GM18499 (cell line): ENCODE measurements around the gene HIVEP2.

ENCODE experiments used
- ATAC-seq: cut with Tn5 transposase; IDR thresholded peaks from one replicate; pipeline ENCODE4 v1.9.1; 2021; ENCODE audit warnings: moderate number of reproducible peaks; ENCODE audit not compliant: insufficient read depth, unreplicated experiment

HIVEP2 gene

GRCh38 chr6:142756215-142756630, 188.8 kb downstream of the HIVEP2 start:
- no peak for ATAC-seq

- ATAC-seq: no peak
Observed at GRCh38 chr6:142753196-142753595, 191.8 kb downstream of the HIVEP2 start.

GRCh38 chr6:142752348-142752747, 192.6 kb downstream of the HIVEP2 start:
- no peak for ATAC-seq

GRCh38 chr6:142751452-142751851, 193.5 kb downstream of the HIVEP2 start:
- no peak for ATAC-seq

- ATAC-seq: no peak
Observed at GRCh38 chr6:142750998-142751397, 194.0 kb downstream of the HIVEP2 start.

- no peak for ATAC-seq
Observed at GRCh38 chr6:142749556-142749955, 195.4 kb downstream of the HIVEP2 start.

GRCh38 chr6:142746524-142746923, 198.5 kb downstream of the HIVEP2 start:
- no peak for ATAC-seq

- ATAC-seq: no peak
Observed at GRCh38 chr6:142744836-142745235, 200.1 kb downstream of the HIVEP2 start.

GRCh38 chr6:142740449-142740848, 204.5 kb downstream of the HIVEP2 start:
- no peak for ATAC-seq

GRCh38 chr6:142738731-142739130, 206.2 kb downstream of the HIVEP2 start:
- ATAC-seq: no peak

- ATAC-seq: no peak
Observed at GRCh38 chr6:142738035-142738396, 207.0 kb downstream of the HIVEP2 start.

GRCh38 chr6:142737368-142738034, 207.5 kb downstream of the HIVEP2 start:
- no peak for ATAC-seq

- ATAC-seq: no peak
Observed at GRCh38 chr6:142735204-142735603, 209.8 kb downstream of the HIVEP2 start.

GRCh38 chr6:142732790-142733189, 212.2 kb downstream of the HIVEP2 start:
- ATAC-seq: no peak

GRCh38 chr6:142731611-142732010, 213.4 kb downstream of the HIVEP2 start:
- no peak for ATAC-seq

GRCh38 chr6:142729618-142730017, 215.4 kb downstream of the HIVEP2 start:
- ATAC-seq: no peak

- no peak for ATAC-seq
Observed at GRCh38 chr6:142728910-142729481, 216.0 kb downstream of the HIVEP2 start.

GRCh38 chr6:142728364-142728763, 216.6 kb downstream of the HIVEP2 start:
- ATAC-seq: no peak

- ATAC-seq: no peak
Observed at GRCh38 chr6:142726616-142727015, 218.4 kb downstream of the HIVEP2 start.

GRCh38 chr6:142725024-142725770, 219.8 kb downstream of the HIVEP2 start:
- ATAC-seq: no peak

GRCh38 chr6:142722841-142723240, 222.1 kb downstream of the HIVEP2 start:
- ATAC-seq: no peak

- ATAC-seq: no peak
Observed at GRCh38 chr6:142722012-142722411, 223.0 kb downstream of the HIVEP2 start.
